Measurements from ENCODE around the gene ACTN4.

Gene ACTN4

GRCh38 chr19:38701455-38702063, 54.1 kb downstream of the ACTN4 start:
- Histone ChIP-seq H3K4me1 (ENCODE audit: insufficient read depth, low read length, poor library complexity, severe bottlenecking) (peaks cover 23% of the 10 kb centered on the region), H3K27me3 (ENCODE audit: insufficient read depth, low read length, poor library complexity, severe bottlenecking) (no peaks in the 10 kb centered on the region), H3K9ac (ENCODE audit: low read depth, low read length, poor library complexity, severe bottlenecking) (no peak overlapping the region), H3K4me2 (ENCODE audit: low read depth, low read length, poor library complexity, severe bottlenecking) (no peak overlapping the region), H3K79me2 (ENCODE audit: insufficient read depth, low read length) (peaks cover 49% of the 10 kb centered on the region), H4K20me1 (ENCODE audit: insufficient read depth, low read length, poor library complexity, severe bottlenecking) (peaks cover 35% of the 10 kb centered on the region), H3K9me3 (ENCODE audit: insufficient read depth, low read depth, low read length) (no peaks in the 10 kb centered on the region), H3K9me2 (replicated peaks; ENCODE audit: low read depth, low read length) (no peaks in the 10 kb centered on the region), H3K4me3 (ENCODE audit: low read length, poor library complexity, severe bottlenecking) (no peak overlapping the region), H3K36me3 (ENCODE audit: insufficient read depth, low read length) (peaks cover 78% of the 10 kb centered on the region; the same call in 1 of the 2 replicates), H2AFZ (ENCODE audit: low read length) (no peak overlapping the region), H3F3A (ENCODE audit: low read depth) (no peaks in the 10 kb centered on the region)
- no peak for TF ChIP-seq EZH2phosphoT487 (IDR thresholded peaks at IDR 0.05; ENCODE audit: borderline replicate concordance)
- no peak for TF ChIP-seq CTCF (conservative IDR thresholded peaks at IDR 0.05; ENCODE audit: low read length)

DNA sequence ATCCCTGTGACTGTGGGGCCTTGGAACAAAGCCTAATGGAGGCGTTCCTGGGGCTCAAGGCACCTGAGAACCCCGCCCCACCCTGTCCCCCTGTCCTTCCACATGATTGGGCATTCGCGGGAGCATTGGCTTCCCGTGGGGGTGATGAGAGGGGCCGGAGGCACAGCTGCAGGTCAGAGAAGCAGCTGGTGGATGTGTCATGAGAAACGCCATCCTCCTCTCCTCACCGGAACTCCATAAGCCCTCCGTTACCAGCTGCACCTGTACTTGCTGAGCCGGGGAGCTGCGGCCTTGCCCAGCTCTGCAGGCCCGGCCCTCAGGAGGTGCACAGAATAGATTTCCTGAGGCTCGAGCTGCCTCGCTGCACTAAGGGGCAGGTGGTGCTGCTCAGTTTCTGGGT, 54.8 kb downstream of the ACTN4 start:
- H4K20me1 ChIP-seq (ENCODE audit: insufficient read depth, low read length, poor library complexity, severe bottlenecking), result peaks cover 28% of the 10 kb centered on the region
- H3K79me2 ChIP-seq (ENCODE audit: insufficient read depth, low read length), result peaks cover 42% of the 10 kb centered on the region
- no peak overlapping the region for H3K9ac ChIP-seq (ENCODE audit: low read depth, low read length, poor library complexity, severe bottlenecking)
- no peak overlapping the region for H2AFZ ChIP-seq (ENCODE audit: low read length)
- no peaks in the 10 kb centered on the region for H3K27me3 ChIP-seq (ENCODE audit: insufficient read depth, low read length, poor library complexity, severe bottlenecking)
- H3K4me3 ChIP-seq (ENCODE audit: low read length, poor library complexity, severe bottlenecking), result no peak overlapping the region
- H3K36me3 ChIP-seq (ENCODE audit: insufficient read depth, low read length), result peaks cover 78% of the 10 kb centered on the region; the same call in 1 of the 2 replicates
- H3K9me2 ChIP-seq (replicated peaks; ENCODE audit: low read depth, low read length), result no peaks in the 10 kb centered on the region
- H3K9me3 ChIP-seq (ENCODE audit: insufficient read depth, low read depth, low read length), result no peaks in the 10 kb centered on the region
- peaks cover 17% of the 10 kb centered on the region for H3K4me1 ChIP-seq (ENCODE audit: insufficient read depth, low read length, poor library complexity, severe bottlenecking)
- H3K4me2 ChIP-seq (ENCODE audit: low read depth, low read length, poor library complexity, severe bottlenecking), result no peak overlapping the region
- no peaks in the 10 kb centered on the region for H3F3A ChIP-seq (ENCODE audit: low read depth)
- TF ChIP-seq EZH2phosphoT487 (IDR thresholded peaks at IDR 0.05; ENCODE audit: borderline replicate concordance) (no peak), CTCF (conservative IDR thresholded peaks at IDR 0.05; ENCODE audit: low read length) (no peak)

DNA sequence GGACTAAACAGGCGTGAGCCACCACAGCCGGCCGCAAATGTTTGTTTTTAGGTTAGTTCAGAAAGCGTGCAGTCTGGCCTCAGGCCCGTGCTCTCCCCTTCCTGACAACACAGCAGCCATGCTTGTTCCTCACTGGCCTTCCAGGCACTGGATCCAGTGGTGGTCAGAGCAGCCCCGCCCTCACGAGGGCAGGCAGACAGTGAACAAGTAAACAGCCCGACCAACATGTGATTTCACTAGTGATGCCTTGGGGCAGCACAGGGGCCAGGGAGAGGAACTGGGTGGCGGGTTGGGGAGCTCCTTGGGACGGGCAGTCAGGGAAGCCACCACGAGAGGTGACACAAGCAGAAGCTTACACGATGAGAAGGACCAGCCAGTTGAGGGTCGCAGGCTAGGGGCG, 56.1 kb downstream of the ACTN4 start:
- Histone ChIP-seq H3F3A (ENCODE audit: low read depth) (no peaks in the 10 kb centered on the region), H3K9ac (ENCODE audit: low read depth, low read length, poor library complexity, severe bottlenecking) (no peak overlapping the region), H3K36me3 (ENCODE audit: insufficient read depth, low read length) (peaks cover 84% of the 10 kb centered on the region; the same call in 1 of the 2 replicates), H4K20me1 (ENCODE audit: insufficient read depth, low read length, poor library complexity, severe bottlenecking) (peaks cover 20% of the 10 kb centered on the region), H3K4me3 (ENCODE audit: low read length, poor library complexity, severe bottlenecking) (no peak overlapping the region), H3K27me3 (ENCODE audit: insufficient read depth, low read length, poor library complexity, severe bottlenecking) (no peaks in the 10 kb centered on the region), H2AFZ (ENCODE audit: low read length) (no peak overlapping the region), H3K9me2 (replicated peaks; ENCODE audit: low read depth, low read length) (no peaks in the 10 kb centered on the region), H3K9me3 (ENCODE audit: insufficient read depth, low read depth, low read length) (no peaks in the 10 kb centered on the region), H3K4me1 (ENCODE audit: insufficient read depth, low read length, poor library complexity, severe bottlenecking) (peaks cover 4% of the 10 kb centered on the region), H3K4me2 (ENCODE audit: low read depth, low read length, poor library complexity, severe bottlenecking) (no peak overlapping the region), H3K79me2 (ENCODE audit: insufficient read depth, low read length) (peaks cover 30% of the 10 kb centered on the region)
- TF ChIP-seq CTCF (conservative IDR thresholded peaks at IDR 0.05; ENCODE audit: low read length) (no peak), EZH2phosphoT487 (IDR thresholded peaks at IDR 0.05; ENCODE audit: borderline replicate concordance) (no peak)
